CD1c-positive myeloid dendritic cell (primary cell): ENCODE results near the gene CYB5D1.

ENCODE experiments used
- DNase-seq: peaks from one replicate; pipeline ENCODE4 v3.0.0-alpha.2; 2016; ENCODE audit errors: extremely low spot score

CYB5D1 gene

DNA sequence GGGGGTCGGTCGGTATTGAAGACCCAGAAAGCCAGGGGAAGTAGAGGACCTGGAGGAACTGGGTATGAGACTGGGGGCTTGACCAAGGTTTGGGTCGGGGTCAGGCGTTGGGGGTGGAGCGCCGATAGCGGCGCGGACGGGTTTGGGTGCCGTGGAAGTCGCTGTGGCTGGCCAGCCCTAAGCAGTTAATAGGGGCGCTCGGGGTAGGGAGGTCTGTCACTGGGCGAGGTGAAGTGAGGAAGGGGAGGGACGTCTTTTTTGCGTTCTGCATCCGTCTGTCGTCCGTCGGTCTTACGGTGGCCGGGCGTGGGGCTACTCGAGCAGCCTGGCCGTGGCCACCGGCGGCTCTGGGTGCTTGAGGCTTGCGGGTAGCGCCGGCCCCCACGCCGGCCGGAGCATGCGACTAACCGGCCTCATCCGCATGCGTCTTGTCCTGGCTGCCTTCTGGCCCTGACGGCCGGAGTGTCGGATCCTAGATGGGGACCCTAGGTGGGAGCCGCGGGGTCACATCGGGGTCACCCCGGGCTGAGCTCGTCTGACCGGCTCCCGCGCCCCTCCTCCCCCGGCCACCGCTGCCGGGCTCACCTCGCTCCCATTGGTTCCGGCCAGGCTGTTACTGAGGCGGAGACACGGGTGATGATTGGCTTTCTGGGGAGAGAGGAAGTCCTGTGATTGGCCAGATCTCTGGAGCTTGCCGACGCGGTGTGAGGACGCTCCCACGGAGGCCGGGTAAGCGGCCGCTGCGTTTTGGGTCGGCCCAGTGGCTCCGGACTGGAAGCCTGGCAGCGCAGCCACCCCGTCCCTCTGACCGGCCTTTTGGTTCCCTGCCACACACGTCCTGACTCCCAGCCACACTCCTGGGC lies 13.3 kb upstream of the CYB5D1 start:
- peak; percentile 97 for DNase-seq

GRCh38 chr17:7845359-7846062 lies 12.3 kb upstream of the CYB5D1 start:
- no peak for DNase-seq

DNA sequence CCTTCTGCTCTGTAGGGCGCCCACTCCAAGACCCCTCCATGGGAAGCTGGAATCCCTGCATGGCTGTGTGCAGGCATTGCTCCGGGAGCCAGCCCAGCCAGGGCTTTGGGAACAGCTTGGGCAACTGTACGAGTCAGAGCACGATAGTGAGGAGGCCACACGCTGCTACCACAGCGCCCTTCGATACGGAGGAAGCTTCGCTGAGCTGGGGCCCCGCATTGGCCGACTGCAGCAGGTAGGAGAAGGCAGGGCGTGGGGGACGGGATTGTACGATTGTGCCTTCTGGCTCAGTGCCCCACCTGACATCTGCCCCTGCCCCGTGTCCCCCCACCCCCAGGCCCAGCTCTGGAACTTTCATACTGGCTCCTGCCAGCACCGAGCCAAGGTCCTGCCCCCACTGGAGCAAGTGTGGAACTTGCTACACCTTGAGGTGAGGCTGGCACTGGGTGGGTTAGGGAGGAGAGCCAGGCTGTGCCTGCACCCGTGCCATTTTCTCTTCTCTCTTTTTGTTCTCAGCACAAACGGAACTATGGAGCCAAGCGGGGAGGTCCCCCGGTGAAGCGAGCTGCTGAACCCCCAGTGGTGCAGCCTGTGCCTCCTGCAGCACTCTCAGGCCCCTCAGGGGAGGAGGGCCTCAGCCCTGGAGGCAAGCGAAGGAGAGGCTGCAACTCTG lies 11.6 kb upstream of the CYB5D1 start:
- no peak for DNase-seq

DNA sequence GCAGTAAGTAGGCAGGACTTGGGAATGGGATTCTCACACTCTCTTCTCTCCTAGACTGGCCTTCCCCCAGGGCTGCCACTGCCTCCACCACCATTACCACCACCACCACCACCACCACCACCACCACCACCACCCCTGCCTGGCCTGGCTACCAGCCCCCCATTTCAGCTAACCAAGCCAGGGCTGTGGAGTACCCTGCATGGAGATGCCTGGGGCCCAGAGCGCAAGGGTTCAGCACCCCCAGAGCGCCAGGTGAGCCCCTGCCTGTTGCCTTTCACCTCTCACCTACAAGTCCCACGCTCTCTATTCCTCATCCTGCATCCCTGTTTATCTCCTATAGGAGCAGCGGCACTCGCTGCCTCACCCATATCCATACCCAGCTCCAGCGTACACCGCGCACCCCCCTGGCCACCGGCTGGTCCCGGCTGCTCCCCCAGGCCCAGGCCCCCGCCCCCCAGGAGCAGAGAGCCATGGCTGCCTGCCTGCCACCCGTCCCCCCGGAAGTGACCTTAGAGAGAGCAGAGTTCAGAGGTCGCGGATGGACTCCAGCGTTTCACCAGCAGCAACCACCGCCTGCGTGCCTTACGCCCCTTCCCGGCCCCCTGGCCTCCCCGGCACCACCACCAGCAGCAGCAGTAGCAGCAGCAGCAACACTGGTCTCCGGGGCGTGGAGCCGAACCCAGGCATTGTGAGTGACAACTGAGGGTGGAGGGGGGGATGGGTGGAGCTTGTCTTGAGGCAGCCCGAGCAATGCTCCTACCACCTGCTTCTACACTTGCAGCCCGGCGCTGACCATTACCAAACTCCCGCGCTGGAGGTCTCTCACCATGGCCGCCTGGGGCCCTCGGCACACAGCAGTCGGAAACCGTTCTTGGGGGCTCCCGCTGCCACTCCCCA lies 10.8 kb upstream of the CYB5D1 start:
- no peak for DNase-seq

DNA sequence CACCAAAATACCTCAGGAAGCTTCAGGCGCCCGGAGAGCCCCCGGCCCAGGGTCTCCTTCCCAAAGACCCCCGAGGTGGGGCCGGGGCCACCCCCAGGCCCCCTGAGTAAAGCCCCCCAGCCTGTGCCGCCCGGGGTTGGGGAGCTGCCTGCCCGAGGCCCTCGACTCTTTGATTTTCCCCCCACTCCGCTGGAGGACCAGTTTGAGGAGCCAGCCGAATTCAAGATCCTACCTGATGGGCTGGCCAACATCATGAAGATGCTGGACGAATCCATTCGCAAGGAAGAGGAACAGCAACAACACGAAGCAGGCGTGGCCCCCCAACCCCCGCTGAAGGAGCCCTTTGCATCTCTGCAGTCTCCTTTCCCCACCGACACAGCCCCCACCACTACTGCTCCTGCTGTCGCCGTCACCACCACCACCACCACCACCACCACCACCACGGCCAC lies 9.6 kb upstream of the CYB5D1 start:
- no peak for DNase-seq

DNA sequence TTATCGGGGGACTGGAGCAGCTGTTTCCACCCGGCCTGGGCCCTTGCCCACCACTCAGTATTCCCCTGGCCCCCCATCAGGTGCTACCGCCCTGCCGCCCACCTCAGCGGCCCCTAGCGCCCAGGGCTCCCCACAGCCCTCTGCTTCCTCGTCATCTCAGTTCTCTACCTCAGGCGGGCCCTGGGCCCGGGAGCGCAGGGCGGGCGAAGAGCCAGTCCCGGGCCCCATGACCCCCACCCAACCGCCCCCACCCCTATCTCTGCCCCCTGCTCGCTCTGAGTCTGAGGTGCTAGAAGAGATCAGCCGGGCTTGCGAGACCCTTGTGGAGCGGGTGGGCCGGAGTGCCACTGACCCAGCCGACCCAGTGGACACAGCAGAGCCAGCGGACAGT lies 9.1 kb upstream of the CYB5D1 start:
- DNase-seq: no peak

GRCh38 chr17:7849130-7849750 lies 8.6 kb upstream of the CYB5D1 start:
- no peak for DNase-seq

GRCh38 chr17:7849751-7850504 lies 7.9 kb upstream of the CYB5D1 start:
- DNase-seq: no peak

DNA sequence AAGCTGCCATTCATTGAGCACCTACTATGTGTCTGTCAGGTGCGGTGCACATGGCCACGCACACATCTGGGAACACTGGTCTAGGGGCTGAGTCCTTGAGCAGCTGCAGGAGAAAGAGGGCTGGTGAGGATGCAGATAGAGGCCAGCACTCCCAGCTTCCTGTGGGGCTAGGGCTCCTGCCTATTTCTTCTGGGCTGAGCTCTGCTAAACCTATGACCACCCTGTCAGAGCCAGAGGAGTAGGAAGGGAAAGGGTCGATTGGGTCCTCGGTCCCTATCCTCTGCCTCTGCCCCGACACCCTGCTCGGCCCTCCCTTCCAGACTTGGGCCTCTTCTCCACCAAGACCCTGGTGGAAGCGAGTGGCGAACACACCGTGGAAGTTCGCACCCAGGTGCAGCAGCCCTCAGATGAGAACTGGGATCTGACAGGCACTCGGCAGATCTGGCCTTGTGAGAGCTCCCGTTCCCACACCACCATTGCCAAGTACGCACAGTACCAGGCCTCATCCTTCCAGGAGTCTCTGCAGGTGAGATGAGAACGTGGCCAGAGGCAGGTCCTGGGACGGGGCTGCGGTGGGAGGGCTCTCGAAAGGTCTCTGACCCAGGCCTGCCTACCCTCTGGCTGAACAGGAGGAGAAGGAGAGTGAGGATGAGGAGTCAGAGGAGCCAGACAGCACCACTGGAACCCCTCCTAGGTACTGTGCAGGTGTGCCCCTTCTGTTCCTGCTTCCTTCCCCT lies 6.9 kb upstream of the CYB5D1 start:
- no peak for DNase-seq

GRCh38 chr17:7851438-7852261 lies 6.2 kb upstream of the CYB5D1 start:
- peak; percentile 94 for DNase-seq

DNA sequence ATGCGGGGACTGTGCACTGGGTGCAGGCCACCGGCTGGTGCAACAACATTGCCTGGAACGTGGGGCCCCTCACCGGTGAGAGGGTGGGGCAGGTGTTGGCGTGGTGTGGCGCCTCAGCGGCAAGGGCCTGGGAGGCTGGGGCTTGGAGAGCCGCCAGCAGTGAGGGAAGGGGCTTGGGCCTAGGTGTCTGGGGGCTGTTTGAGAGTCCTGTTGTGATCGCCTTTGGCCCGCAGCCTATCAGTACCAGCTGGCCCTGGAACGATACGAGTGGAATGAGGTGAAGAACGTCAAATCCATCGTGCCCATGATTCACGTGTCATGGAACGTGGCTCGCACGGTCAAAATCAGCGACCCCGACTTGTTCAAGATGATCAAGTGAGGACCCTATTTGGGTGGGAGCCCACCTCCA lies 5.5 kb upstream of the CYB5D1 start:
- no peak for DNase-seq

DNA sequence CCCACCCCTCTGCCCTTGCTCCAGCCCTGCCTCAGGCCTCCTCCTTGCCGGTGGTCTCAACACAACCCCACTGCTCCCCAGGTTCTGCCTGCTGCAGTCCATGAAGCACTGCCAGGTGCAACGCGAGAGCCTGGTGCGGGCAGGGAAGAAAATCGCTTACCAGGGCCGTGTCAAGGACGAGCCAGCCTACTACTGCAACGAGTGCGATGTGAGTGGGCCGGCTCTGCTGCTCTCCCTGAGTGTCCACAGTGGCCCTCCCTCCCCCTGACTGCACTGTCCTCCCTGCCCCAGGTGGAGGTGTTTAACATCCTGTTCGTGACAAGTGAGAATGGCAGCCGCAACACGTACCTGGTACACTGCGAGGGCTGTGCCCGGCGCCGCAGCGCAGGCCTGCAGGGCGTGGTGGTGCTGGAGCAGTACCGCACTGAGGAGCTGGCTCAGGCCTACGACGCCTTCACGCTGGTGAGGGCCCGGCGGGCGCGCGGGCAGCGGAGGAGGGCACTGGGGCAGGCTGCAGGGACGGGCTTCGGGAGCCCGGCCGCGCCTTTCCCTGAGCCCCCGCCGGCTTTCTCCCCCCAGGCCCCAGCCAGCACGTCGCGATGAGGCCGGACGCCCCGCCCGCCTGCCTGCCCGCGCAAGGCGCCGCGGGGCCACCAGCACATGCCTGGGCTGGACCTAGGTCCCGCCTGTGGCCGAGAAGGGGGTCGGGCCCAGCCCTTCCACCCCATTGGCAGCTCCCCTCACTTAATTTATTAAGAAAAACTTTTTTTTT lies 4.7 kb upstream of the CYB5D1 start:
- DNase-seq: no peak

DNA sequence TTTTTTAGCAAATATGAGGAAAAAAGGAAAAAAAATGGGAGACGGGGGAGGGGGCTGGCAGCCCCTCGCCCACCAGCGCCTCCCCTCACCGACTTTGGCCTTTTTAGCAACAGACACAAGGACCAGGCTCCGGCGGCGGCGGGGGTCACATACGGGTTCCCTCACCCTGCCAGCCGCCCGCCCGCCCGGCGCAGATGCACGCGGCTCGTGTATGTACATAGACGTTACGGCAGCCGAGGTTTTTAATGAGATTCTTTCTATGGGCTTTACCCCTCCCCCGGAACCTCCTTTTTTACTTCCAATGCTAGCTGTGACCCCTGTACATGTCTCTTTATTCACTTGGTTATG lies 4.1 kb upstream of the CYB5D1 start:
- no peak for DNase-seq

DNA sequence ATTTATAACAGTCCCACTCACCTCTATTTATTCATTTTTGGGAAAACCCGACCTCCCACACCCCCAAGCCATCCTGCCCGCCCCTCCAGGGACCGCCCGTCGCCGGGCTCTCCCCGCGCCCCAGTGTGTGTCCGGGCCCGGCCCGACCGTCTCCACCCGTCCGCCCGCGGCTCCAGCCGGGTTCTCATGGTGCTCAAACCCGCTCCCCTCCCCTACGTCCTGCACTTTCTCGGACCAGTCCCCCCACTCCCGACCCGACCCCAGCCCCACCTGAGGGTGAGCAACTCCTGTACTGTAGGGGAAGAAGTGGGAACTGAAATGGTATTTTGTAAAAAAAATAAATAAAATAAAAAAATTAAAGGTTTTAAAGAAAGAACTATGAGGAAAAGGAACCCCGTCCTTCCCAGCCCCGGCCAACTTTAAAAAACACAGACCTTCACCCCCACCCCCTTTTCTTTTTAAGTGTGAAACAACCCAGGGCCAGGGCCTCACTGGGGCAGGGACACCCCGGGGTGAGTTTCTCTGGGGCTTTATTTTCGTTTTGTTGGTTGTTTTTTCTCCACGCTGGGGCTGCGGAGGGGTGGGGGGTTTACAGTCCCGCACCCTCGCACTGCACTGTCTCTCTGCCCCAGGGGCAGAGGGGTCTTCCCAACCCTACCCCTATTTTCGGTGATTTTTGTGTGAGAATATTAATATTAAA lies 3.6 kb upstream of the CYB5D1 start:
- DNase-seq: no peak

GRCh38 chr17:7854851-7855659 lies 2.7 kb upstream of the CYB5D1 start, which contains the start of gene TMEM88:
TSS of gene TMEM88 (plus strand) at chr17:7855066. CDS start at chr17:7855075, 9 bp downstream.
- no peak for DNase-seq

GRCh38 chr17:7855660-7856010 lies 2.2 kb upstream of the CYB5D1 start:
- DNase-seq: no peak
